ENCODE results near the gene CASP10. TPM values are rescaled to one million over a fixed set of nuclear protein-coding genes. Genes with fewer than 3 reads are reported as not detected.

CASP10 gene
- total RNA-seq, 4 donors from 2014 or later: 2.4 to 7.3 (median 3.6) TPM

DNA sequence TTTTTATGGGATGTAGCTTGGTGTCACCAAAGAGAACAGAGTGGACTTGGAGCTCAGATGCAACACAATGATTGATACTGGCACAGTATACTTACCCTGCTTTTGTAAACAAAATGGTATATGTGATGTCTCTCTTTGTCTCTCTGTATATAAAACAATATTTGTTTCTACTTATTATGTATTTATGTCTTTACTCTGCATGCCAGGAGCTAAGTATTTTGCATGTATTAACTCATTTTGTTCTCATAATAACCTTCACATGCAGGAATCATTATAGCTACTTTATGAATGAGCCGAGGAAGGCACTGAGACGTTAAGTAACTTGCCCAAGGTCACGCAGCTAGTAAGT lies 49.5 kb downstream of the CASP10 start:
- H3K4me1 ChIP-seq: peaks cover 8 to 14% of the 10 kb centered on the region in 2 donors

DNA sequence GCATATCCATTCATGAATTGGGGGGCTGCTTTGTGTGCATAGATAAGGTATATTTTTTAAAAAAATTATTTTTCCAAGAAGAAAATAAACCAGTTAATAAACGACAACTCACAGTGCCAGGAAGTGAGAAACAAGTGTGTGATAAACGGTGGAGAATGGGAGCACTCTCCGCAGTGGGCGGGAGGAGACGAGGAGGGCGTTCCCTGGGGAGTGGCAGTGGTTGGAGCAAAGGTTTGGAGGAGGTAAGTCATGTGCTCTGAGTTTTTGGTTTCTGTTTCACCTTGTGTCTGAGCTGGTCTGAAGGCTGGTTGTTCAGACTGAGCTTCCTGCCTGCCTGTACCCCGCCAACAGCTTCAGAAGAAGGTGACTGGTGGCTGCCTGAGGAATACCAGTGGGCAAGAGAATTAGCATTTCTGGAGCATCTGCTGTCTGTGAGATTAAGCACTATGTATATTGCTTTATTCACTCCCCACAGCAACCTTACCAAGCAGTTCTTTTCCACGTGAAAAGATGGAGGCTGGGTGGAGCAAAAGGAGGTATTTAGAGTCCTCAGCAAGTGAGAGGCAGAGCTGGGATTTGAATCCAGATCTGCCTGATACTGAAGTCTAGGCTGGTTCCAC lies 50.4 kb downstream of the CASP10 start:
- Histone ChIP-seq H3K27me3 (no peaks in the 10 kb centered on the region), H3K9me3 (no peaks in the 10 kb centered on the region), H3K27ac (peak overlapping the region; percentile 10 to 45 (median 28)), H3K4me3 (peak overlapping the region in 2 of 4 donors; percentile 19 to 21), H3K4me1 (peaks cover 8 to 14% of the 10 kb centered on the region in 2 donors), H3K36me3 (no peaks in the 10 kb centered on the region)
- TF ChIP-seq POLR2A (IDR thresholded peaks at IDR 0.05) (no peak), CTCF (IDR thresholded peaks at IDR 0.05 in 4 of 5, conservative IDR thresholded peaks at IDR 0.05 in 1 of 5) (no peak)
- in situ Hi-C loops (cut with MboI; ENCODE audit: low sequenced_read_pairs in 4 of 4) (loop anchor here in 2 of 4 donors (10.0 to 25.0 kb wide), 2 partner anchors 129 to 131 kb away; partner anchors contain the start of gene FLACC1 (in 1 of the 2)), intact Hi-C loops (cut with DNase I; ENCODE audit: low total_unique reads) (loop anchor here (5.0 kb wide), 2 partner anchors 46 to 326 kb away; no protein-coding TSS in a partner anchor)
- DNase-seq (peak in 1 of 2 donors; percentile 23), ATAC-seq (peak in 1 of 2 donors; percentile 17)

More for the DNA sequence above, 49.5 kb downstream of the CASP10 start:
- H3K36me3 ChIP-seq: no peaks in the 10 kb centered on the region
- H3K27me3 ChIP-seq: no peaks in the 10 kb centered on the region
- DNase-seq (no peak), ATAC-seq (no peak)
- in situ Hi-C loops (cut with MboI; ENCODE audit: low sequenced_read_pairs in 4 of 4): loop anchor here in 2 of 4 donors (10.0 to 25.0 kb wide), 2 partner anchors 130 to 132 kb away; partner anchors contain the start of gene FLACC1 (in 1 of the 2)
- H3K4me3 ChIP-seq: no peak overlapping the region
- H3K9me3 ChIP-seq: no peaks in the 10 kb centered on the region
- TF ChIP-seq POLR2A (IDR thresholded peaks at IDR 0.05): no peak
- TF ChIP-seq CTCF (IDR thresholded peaks at IDR 0.05 in 4 of 5, conservative IDR thresholded peaks at IDR 0.05 in 1 of 5): peak in 1 of 5 experiments; percentile 2
- intact Hi-C loops (cut with DNase I; ENCODE audit: low total_unique reads): loop anchor here (5.0 kb wide), 2 partner anchors 45 to 325 kb away; no protein-coding TSS in a partner anchor
- no peak overlapping the region for H3K27ac ChIP-seq

DNA sequence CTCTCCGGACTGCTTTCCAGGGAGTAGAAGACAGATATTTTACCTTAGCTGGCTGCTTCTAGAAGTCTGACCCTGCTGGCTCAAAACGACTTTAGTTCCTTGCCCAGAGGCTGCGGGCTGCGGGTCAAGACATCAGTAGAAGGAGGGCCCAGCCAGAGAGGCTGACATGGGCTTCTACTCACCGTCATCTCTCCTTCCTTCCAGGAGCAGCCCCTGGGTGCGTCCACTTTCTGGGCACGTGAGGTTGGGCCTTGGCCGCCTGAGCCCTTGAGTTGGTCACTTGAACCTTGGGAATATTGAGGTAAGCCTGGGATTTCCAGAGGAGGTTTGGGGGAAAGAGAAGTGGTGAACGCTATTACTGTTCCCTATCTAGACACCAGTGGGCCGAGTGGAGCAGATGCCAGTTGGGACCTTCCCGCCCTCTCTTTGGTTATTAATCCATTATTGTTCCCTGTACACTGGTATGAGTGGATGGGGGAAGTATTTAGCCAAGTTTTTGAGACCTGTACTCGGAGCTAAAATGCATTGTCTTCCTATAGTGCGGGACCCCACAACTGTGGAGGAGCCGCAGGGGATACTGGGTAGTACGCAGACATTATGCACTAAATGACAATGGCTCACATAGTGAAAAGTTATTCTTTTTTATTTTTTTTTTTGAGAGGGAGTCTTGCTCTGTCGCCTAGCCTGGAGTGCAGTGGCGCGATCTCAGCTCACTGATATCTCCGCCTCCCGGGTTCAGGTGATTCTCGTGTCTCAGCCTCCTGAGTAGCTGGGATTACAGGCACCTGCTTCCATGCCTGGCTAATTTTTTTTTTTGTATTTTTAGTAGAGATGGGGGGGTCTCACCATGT lies 51.1 kb downstream of the CASP10 start:
- peak overlapping the region; percentile 10 to 45 (median 28) for H3K27ac ChIP-seq
- ATAC-seq (no peak), DNase-seq (no peak)
- H3K4me3 ChIP-seq: peak overlapping the region in 1 of 4 donors; percentile 21
- H3K9me3 ChIP-seq: no peaks in the 10 kb centered on the region
- in situ Hi-C loops (cut with MboI; ENCODE audit: low sequenced_read_pairs in 4 of 4): loop anchor here in 2 of 4 donors (10.0 to 25.0 kb wide), 2 partner anchors 128 to 131 kb away; partner anchors contain the start of gene FLACC1 (in 1 of the 2)
- peaks cover 8 to 14% of the 10 kb centered on the region in 2 donors for H3K4me1 ChIP-seq
- no peak for TF ChIP-seq CTCF (IDR thresholded peaks at IDR 0.05 in 4 of 5, conservative IDR thresholded peaks at IDR 0.05 in 1 of 5)
- TF ChIP-seq POLR2A (IDR thresholded peaks at IDR 0.05): no peak
- no peaks in the 10 kb centered on the region for H3K36me3 ChIP-seq
- intact Hi-C loops (cut with DNase I; ENCODE audit: low total_unique reads): loop anchor here (5.0 kb wide), 2 partner anchors 47 to 327 kb away; no protein-coding TSS in a partner anchor
- H3K27me3 ChIP-seq: no peaks in the 10 kb centered on the region

GRCh38 chr2:201234663-201235135 lies 51.8 kb downstream of the CASP10 start:
- no peaks in the 10 kb centered on the region for H3K9me3 ChIP-seq
- peaks cover 8 to 14% of the 10 kb centered on the region in 2 donors for H3K4me1 ChIP-seq
- no peaks in the 10 kb centered on the region for H3K36me3 ChIP-seq
- H3K4me3 ChIP-seq: no peak overlapping the region
- no peak overlapping the region for H3K27ac ChIP-seq
- ATAC-seq (no peak), DNase-seq (no peak)
- intact Hi-C loops (cut with DNase I; ENCODE audit: low total_unique reads) (loop anchor here (5.0 kb wide), 2 partner anchors 47 to 327 kb away; no protein-coding TSS in a partner anchor), in situ Hi-C loops (cut with MboI; ENCODE audit: low sequenced_read_pairs in 4 of 4) (loop anchor here in 2 of 4 donors (10.0 to 25.0 kb wide), 2 partner anchors 128 to 130 kb away; partner anchors contain the start of gene FLACC1 (in 1 of the 2))
- TF ChIP-seq CTCF (IDR thresholded peaks at IDR 0.05 in 4 of 5, conservative IDR thresholded peaks at IDR 0.05 in 1 of 5) (no peak), POLR2A (IDR thresholded peaks at IDR 0.05) (no peak)
- H3K27me3 ChIP-seq: no peaks in the 10 kb centered on the region

Measured in gastrocnemius medialis (tissue), 4 donors.